ENCODE data around the gene SEPTIN10.

GRCh38 chr2:109607766-109608165, 6.0 kb downstream of the SEPTIN10 start:
- no peak for TF ChIP-seq CTCF (IDR thresholded peaks at IDR 0.05)
- no peak for TF ChIP-seq POLR2A (IDR thresholded peaks at IDR 0.05)
